HS-5 (cell line): ENCODE measurements around the gene ANXA6.
"Not testable (repeated sequence)": the region's sequence is repeated elsewhere in the genome, so short reads cannot be mapped to it uniquely, and the experiment has no call there.

Experiments used
- DNase-seq: peaks from one replicate; pipeline ENCODE4 v3.0.0-alpha.2; 2012; ENCODE audit warnings: low read depth

ANXA6 gene

GRCh38 chr5:151181818-151182523 is 24.4 kb upstream of the ANXA6 start:
- no peak for DNase-seq

- DNase-seq: no peak
Observed at GRCh38 chr5:151180291-151180690, 22.7 kb upstream of the ANXA6 start.

GRCh38 chr5:151179489-151179840 is 21.9 kb upstream of the ANXA6 start:
- no peak for DNase-seq

GRCh38 chr5:151178777-151179488 is 21.4 kb upstream of the ANXA6 start:
- DNase-seq: no peak

- no peak for DNase-seq
Observed at GRCh38 chr5:151178372-151178771, 20.8 kb upstream of the ANXA6 start.

GRCh38 chr5:151176268-151176667 is 18.7 kb upstream of the ANXA6 start:
- DNase-seq: not testable (repeated sequence)

GRCh38 chr5:151174612-151175101 is 17.1 kb upstream of the ANXA6 start:
- no peak for DNase-seq

GRCh38 chr5:151173711-151174611 is 16.4 kb upstream of the ANXA6 start:
- DNase-seq: no peak

- no peak for DNase-seq
Observed at GRCh38 chr5:151171529-151171928, 13.9 kb upstream of the ANXA6 start.

- no peak for DNase-seq
Observed at GRCh38 chr5:151168602-151169344, 11.2 kb upstream of the ANXA6 start.

GRCh38 chr5:151167022-151167421 is 9.4 kb upstream of the ANXA6 start:
- no peak for DNase-seq

- DNase-seq: no peak
Observed at GRCh38 chr5:151164687-151165392, 7.3 kb upstream of the ANXA6 start.

- no peak for DNase-seq
Observed at GRCh38 chr5:151162776-151163175, 5.2 kb upstream of the ANXA6 start.

- DNase-seq: no peak
Observed at GRCh38 chr5:151159649-151160373, 2.2 kb upstream of the ANXA6 start.

GRCh38 chr5:151158287-151158661 is 695 bp upstream of the ANXA6 start:
- DNase-seq: no peak

- DNase-seq: no peak
Observed at GRCh38 chr5:151156507-151157420, 815 bp downstream of the ANXA6 start.

GRCh38 chr5:151155775-151156506 is 1.6 kb downstream of the ANXA6 start:
- DNase-seq: peak; percentile 19

GRCh38 chr5:151154931-151155774 is 2.4 kb downstream of the ANXA6 start:
- no peak for DNase-seq
